Measurements from ENCODE around the gene PDC.
"Not testable (repeated sequence)": the region's sequence is repeated elsewhere in the genome, so short reads cannot be mapped to it uniquely, and the experiment has no call there.

GRCh38 chr1:186465491-186465890, 4.6 kb upstream of the PDC start:
- TF ChIP-seq, protein P1, sequence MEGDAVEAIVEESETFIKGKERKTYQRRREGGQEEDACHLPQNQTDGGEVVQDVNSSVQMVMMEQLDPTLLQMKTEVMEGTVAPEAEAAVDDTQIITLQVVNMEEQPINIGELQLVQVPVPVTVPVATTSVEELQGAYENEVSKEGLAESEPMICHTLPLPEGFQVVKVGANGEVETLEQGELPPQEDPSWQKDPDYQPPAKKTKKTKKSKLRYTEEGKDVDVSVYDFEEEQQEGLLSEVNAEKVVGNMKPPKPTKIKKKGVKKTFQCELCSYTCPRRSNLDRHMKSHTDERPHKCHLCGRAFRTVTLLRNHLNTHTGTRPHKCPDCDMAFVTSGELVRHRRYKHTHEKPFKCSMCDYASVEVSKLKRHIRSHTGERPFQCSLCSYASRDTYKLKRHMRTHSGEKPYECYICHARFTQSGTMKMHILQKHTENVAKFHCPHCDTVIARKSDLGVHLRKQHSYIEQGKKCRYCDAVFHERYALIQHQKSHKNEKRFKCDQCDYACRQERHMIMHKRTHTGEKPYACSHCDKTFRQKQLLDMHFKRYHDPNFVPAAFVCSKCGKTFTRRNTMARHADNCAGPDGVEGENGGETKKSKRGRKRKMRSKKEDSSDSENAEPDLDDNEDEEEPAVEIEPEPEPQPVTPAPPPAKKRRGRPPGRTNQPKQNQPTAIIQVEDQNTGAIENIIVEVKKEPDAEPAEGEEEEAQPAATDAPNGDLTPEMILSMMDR (IDR thresholded peaks at IDR 0.05) = not testable (repeated sequence)
- TF ChIP-seq POLR2AphosphoS5 (IDR thresholded peaks at IDR 0.05) = not testable (repeated sequence)
